Kidney (tissue), 14 donors: ENCODE data around the gene SPAG5. TPM values are rescaled to one million over a fixed set of nuclear protein-coding genes. Genes with fewer than 3 reads are reported as not detected.

Experiments used
- DNase-seq, 5 donors: peaks; one replicate each; pipeline ENCODE4 v3.0.0-alpha.2; 2013 to 2020
- FAIRE-seq: peaks from 2 replicates; lab custom pipeline; 2012; peaks lifted over from hg19 to GRCh38; lab: Jason Lieb, UNC
- H3K27ac ChIP-seq, 2 donors: one replicate each; pipeline ENCODE4 v1.7.0; 2013; ENCODE audit warnings: low read depth in 2 of 2, low read length in 2 of 2, inconsistent platforms in 1 of 2
- H3K27me3 ChIP-seq: one replicate; pipeline ENCODE4 v1.7.1; 2013; ENCODE audit warnings: low read length, inconsistent platforms; ENCODE audit not compliant: control insufficient read depth, insufficient read depth
- H3K36me3 ChIP-seq, 3 donors: one replicate each; pipeline versions ENCODE4 v1.7.0 to v1.7.1; 2013; ENCODE audit warnings: low read length in 3 of 3, control low read depth in 1 of 3, inconsistent platforms in 1 of 3; ENCODE audit not compliant: insufficient read depth in 3 of 3, control insufficient read depth in 2 of 3
- H3K4me1 ChIP-seq, 3 donors: one replicate each; pipeline versions ENCODE4 v1.7.0 to v1.7.1; 2013; ENCODE audit warnings: low read length in 3 of 3, inconsistent platforms in 1 of 3, low read depth in 1 of 3; ENCODE audit not compliant: control insufficient read depth in 2 of 3, insufficient read depth in 2 of 3
- H3K4me3 ChIP-seq, 3 donors: one replicate each; pipeline versions ENCODE4 v1.7.0 to v1.8.1; 2013; ENCODE audit warnings: low read length in 3 of 3, control low read depth in 1 of 3, inconsistent platforms in 1 of 3
- H3K9ac ChIP-seq, 3 donors: one replicate each; pipeline versions ENCODE4 v1.7.0 to v1.7.1; 2013; ENCODE audit warnings: low read length in 3 of 3, control low read depth in 1 of 3, inconsistent platforms in 1 of 3
- H3K9me3 ChIP-seq, 3 donors: one replicate each; pipeline versions ENCODE4 v1.7.0 to v1.7.1; 2013; ENCODE audit warnings: low read length in 3 of 3, control low read depth in 1 of 3, inconsistent platforms in 1 of 3; ENCODE audit not compliant: control insufficient read depth in 2 of 3, insufficient read depth in 1 of 3
- intact Hi-C: fragments of 100-400 bp; cut with DNase I; formaldehyde crosslinking; loops from one replicate; pipeline ENCODE4 v1.11.1; 2022
- polyA plus RNA-seq: library from polyadenylated mRNA; stranded (reverse); fragments of 350-450 nt; fragmentation: Illumina TruSeq; extraction: RNeasy Lipid Tissue Mini Kit (QIAGEN cat#74804); gene quantifications from one replicate; pipeline ENCODE4 v1.2.3, GENCODE V29; 2014; ENCODE audit warnings: low read depth, low replicate concordance; ENCODE audit not compliant: insufficient read depth
- total RNA-seq: library from RNA; stranded (reverse); fragmentation: NEBNext Ultra II Directional; extraction: Animal tissue kit (Norgen Biotek cat#: 25700); gene quantifications from one replicate; pipeline ENCODE4 v1.2.1, GENCODE V29; 2021
- TF ChIP-seq, protein P1 (sequence below): IDR thresholded peaks from 3 replicates; pipeline ENCODE4 v1.5.1; 2012; ENCODE audit warnings: mild to moderate bottlenecking, moderate library complexity, borderline replicate concordance; ENCODE audit not compliant: insufficient read depth; ENCODE audit errors: extremely low read depth
- donor health status: control.
- donor health status: control.
- donor health status: control.
- donor health status: control.
- donor health status: control.
- donor health status: DM: yes; HTN: yes; CAD: no.
- donor health status: Normal renal cell carcinoma (clear cell type).

Gene SPAG5
- total and polyA plus RNA-seq, 2 donors from 2014 or later, result 7.4 to 123 TPM

DNA sequence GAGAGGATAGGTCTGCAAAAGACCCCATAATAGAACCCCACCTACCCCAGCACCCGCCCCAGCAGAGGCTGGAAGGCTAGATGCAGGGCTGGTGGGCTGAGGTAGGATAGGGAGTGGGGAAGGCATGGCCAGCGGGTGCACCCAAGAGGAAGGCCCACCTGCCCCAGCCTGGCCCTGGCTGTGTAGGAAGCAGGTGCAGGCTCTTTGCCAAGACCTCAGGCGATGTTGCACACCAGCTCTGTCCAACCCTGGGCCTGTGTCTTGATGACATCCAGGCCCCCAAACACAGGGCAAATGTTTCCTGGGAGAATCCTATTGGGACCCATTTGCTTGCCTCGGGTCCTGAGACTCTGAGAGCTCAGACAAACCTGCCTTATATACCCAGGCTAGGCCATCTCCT lies 58.6 kb downstream of the SPAG5 start:
- no peak overlapping the region for H3K27ac ChIP-seq
- TF ChIP-seq, protein P1, sequence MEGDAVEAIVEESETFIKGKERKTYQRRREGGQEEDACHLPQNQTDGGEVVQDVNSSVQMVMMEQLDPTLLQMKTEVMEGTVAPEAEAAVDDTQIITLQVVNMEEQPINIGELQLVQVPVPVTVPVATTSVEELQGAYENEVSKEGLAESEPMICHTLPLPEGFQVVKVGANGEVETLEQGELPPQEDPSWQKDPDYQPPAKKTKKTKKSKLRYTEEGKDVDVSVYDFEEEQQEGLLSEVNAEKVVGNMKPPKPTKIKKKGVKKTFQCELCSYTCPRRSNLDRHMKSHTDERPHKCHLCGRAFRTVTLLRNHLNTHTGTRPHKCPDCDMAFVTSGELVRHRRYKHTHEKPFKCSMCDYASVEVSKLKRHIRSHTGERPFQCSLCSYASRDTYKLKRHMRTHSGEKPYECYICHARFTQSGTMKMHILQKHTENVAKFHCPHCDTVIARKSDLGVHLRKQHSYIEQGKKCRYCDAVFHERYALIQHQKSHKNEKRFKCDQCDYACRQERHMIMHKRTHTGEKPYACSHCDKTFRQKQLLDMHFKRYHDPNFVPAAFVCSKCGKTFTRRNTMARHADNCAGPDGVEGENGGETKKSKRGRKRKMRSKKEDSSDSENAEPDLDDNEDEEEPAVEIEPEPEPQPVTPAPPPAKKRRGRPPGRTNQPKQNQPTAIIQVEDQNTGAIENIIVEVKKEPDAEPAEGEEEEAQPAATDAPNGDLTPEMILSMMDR, result no peak
- no peak overlapping the region for H3K9ac ChIP-seq
- no peaks in the 10 kb centered on the region for H3K4me1 ChIP-seq
- no peak overlapping the region for H3K4me3 ChIP-seq
- H3K27me3 ChIP-seq, result no peaks in the 10 kb centered on the region
- FAIRE-seq, result no peak
- intact Hi-C loops, result no loop called here
- no peaks in the 10 kb centered on the region for H3K36me3 ChIP-seq
- DNase-seq, result no peak
- H3K9me3 ChIP-seq, result no peaks in the 10 kb centered on the region

DNA sequence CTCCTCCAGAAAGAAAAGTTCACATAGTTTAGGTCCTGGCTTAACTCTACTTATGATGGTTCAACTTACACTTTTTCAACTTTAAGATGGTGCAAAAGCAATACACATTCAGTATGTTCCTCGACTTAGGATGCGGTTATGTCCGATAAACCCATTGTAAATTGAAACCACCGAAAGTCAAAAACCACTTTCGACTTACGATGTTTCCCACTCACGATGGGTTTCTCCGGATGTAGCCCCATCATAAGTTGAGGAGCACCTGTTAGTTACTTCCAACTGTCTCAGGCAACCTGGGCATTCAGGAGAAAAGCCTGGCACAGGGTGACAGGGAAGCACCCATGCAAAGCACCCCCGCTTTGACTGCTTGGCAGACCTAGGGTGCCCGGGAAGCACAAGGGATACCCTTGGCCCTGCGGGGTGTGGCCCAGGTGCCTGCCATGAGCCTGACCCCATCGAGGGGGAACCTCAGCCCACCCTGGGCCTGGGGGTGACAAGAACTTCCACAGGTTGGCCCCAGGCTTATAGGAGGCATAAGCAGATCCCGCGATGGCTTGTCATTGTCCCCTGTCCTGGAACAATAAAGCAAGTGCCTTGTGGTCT lies 60.4 kb downstream of the SPAG5 start:
- no peak overlapping the region for H3K4me3 ChIP-seq
- no peaks in the 10 kb centered on the region for H3K27me3 ChIP-seq
- H3K4me1 ChIP-seq, result no peaks in the 10 kb centered on the region
- intact Hi-C loops, result loop anchor here (5.0 kb wide), 1 partner anchor 41 kb away; no protein-coding TSS in a partner anchor
- no peaks in the 10 kb centered on the region for H3K9me3 ChIP-seq
- H3K36me3 ChIP-seq, result no peaks in the 10 kb centered on the region
- H3K27ac ChIP-seq, result no peak overlapping the region
- no peak overlapping the region for H3K9ac ChIP-seq
- FAIRE-seq (no peak), DNase-seq (no peak)
- TF ChIP-seq, protein P1, result no peak

DNA sequence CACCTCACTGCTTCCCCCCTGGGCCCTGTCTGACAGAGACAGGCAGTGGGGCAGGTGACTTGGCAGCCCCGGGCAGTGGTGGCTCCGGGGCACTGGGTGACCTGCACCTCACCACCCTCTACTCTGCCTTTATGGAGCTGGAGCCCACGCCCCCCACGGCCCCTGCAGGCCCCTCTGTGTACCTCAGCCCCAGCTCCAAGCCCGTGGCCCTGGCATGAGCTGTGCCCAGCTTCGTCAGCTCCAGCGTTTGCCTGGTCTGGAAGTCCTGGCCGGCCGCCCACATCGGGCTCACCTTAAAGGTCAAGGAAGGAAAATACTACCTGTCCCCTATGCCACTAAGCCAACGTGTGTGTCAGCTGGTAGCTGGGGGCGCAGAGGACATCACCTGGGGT lies 61.6 kb downstream of the SPAG5 start:
- Histone ChIP-seq H3K27me3 (no peaks in the 10 kb centered on the region), H3K9ac (no peak overlapping the region), H3K36me3 (no peaks in the 10 kb centered on the region), H3K9me3 (no peaks in the 10 kb centered on the region), H3K27ac (no peak overlapping the region), H3K4me3 (no peak overlapping the region), H3K4me1 (no peaks in the 10 kb centered on the region)
- DNase-seq (no peak), FAIRE-seq (no peak)
- intact Hi-C loops, result loop anchor here (5.0 kb wide), 1 partner anchor 40 kb away; no protein-coding TSS in a partner anchor
- TF ChIP-seq, protein P1, result no peak
